Aorta (tissue), 5 donors: ENCODE measurements around the gene OSBPL10. TPM values are rescaled to one million over a fixed set of nuclear protein-coding genes. Genes with fewer than 3 reads are reported as not detected.
A peak's percentile ranks its signal among the peaks of the same experiment; 100 is the strongest.

Experiments used
- ATAC-seq: fragments of 200-7000 bp; cut with Tn5 transposase; one replicate; pipeline ENCODE4 v1.9.1; 2022; ENCODE audit warnings: moderate library complexity; ENCODE audit not compliant: low FRiP score
- DNase-seq, 2 donors: peaks; one replicate each; pipeline ENCODE4 v3.0.0-alpha.2; 2020
- H3K27ac ChIP-seq, 2 donors: one replicate each; pipeline ENCODE4 v1.5.1; 2013; ENCODE audit warnings: low read length in 2 of 2, mild to moderate bottlenecking in 2 of 2, moderate library complexity in 2 of 2, control low read depth in 1 of 2, inconsistent platforms in 1 of 2, low read depth in 1 of 2
- H3K27me3 ChIP-seq, 2 donors: one replicate each; pipeline ENCODE4 v1.6.1; 2013; ENCODE audit warnings: control low read depth in 1 of 2, low read length in 1 of 2, mild to moderate bottlenecking in 1 of 2, moderate library complexity in 1 of 2; ENCODE audit not compliant: insufficient read depth in 2 of 2, control insufficient read depth in 1 of 2
- H3K36me3 ChIP-seq, 2 donors: one replicate each; pipeline ENCODE4 v1.6.1; 2013; ENCODE audit warnings: control low read depth in 1 of 2, low read length in 1 of 2, mild to moderate bottlenecking in 1 of 2; ENCODE audit not compliant: insufficient read depth in 2 of 2, control insufficient read depth in 1 of 2
- H3K4me1 ChIP-seq, 2 donors: one replicate each; pipeline ENCODE4 v1.6.1; 2013; ENCODE audit warnings: low read length in 2 of 2, control low read depth in 1 of 2, mild to moderate bottlenecking in 1 of 2, moderate library complexity in 1 of 2; ENCODE audit not compliant: insufficient read depth in 2 of 2, control insufficient read depth in 1 of 2
- H3K4me3 ChIP-seq, 2 donors: one replicate each; pipeline ENCODE4 v1.5.1; 2013; ENCODE audit warnings: low read length in 2 of 2, control low read depth in 1 of 2, mild to moderate bottlenecking in 1 of 2
- H3K9me3 ChIP-seq: one replicate; pipeline ENCODE4 v1.6.1; 2013; ENCODE audit warnings: mild to moderate bottlenecking, low read length; ENCODE audit not compliant: control insufficient read depth
- WGBS, 2 donors: extraction: QIAGEN DNeasy Blood & Tissue Kit; methylation state at CpG; one replicate each; pipeline ENCODE4 v1.1.7; 2013; 5-methylcytosine and 5-hydroxymethylcytosine counted together
- intact Hi-C, 2 donors: fragments of 100-400 bp; cut with DNase I; formaldehyde crosslinking; loops; one replicate each; pipeline versions ENCODE4 v1.14.2 to v1.15.0; 2022
- polyA plus RNA-seq, 2 donors: library from polyadenylated mRNA; stranded (reverse); fragments of 200-250 nt; gene quantifications; one replicate each; pipeline ENCODE4 v1.2.3, GENCODE V29; 2013
- total RNA-seq, 2 donors: library from RNA; stranded (reverse); fragmentation: NEBNext Ultra II Directional; extraction: Animal tissue kit (Norgen Biotek cat#: 25700); gene quantifications; one replicate each; pipeline ENCODE4 v1.2.1, GENCODE V29; 2021
- donor health status: healthy with polysubstance abuse.
- donor health status: Bipolar disorder and iron deficiency.
- donor health status: DM: no; HTN: no; CAD: no.
- donor health status: DM: no; HTN: no; CAD: no.
- donor health status: DM: yes; HTN: yes; CAD: no.

The OSBPL10 gene
- total and polyA plus RNA-seq, 4 donors: 3.1 to 47.9 (median 17.4) TPM

DNA sequence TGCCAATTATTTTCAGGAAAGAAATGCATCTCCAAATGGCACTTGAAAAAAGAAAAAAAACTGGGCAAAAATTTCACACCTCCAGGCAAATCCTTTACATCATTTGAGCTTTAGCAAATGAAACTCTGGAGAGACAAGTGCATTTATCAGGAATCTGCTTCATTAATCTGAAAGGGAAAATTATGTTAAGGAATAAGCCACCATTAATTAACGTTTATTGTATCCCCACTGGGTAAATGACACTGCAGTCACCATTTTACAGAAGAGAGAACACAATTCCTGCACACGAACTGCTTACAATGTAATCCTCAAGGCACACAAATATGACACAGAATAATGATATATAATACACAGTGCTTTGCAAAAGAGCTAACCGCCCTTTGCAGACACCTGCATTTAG lies 217.3 kb downstream of the OSBPL10 start:
- no peak for ATAC-seq
- H3K9me3 ChIP-seq: no peaks in the 10 kb centered on the region
- no peak for DNase-seq
- intact Hi-C loops: no loop called here
- no peak overlapping the region for H3K27ac ChIP-seq
- no peaks in the 10 kb centered on the region for H3K36me3 ChIP-seq
- no peak overlapping the region for H3K4me3 ChIP-seq
- no peaks in the 10 kb centered on the region for H3K27me3 ChIP-seq
- H3K4me1 ChIP-seq: no peaks in the 10 kb centered on the region
- WGBS, 2 donors: 85 to 90% methylated on average over 3 of the region's 3 CpGs

DNA sequence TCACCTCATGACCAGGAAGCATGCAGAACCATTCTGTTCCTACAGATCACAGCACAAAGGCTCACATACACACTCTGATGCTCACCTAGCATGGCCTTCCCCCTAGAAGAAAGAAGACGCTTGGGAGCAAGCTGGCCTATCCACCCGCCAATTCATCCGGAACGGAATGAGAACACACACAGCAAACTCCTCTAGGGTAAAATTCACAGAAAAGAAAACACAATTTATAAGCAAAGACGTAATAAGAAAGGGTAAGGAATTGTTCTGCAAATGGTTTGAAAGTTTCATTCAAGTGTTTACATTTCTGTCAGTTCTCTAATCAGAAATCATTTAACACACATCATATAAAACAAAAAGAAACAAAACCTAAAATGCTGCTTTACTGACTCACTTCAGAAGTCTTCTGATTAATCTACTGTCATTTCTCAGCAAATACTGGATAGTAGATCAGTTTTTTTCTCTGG lies 218.1 kb downstream of the OSBPL10 start:
- 80 to 86% methylated on average over 5 of the region's 5 CpGs for WGBS, 2 donors
- Histone ChIP-seq H3K27me3 (no peaks in the 10 kb centered on the region), H3K9me3 (no peaks in the 10 kb centered on the region), H3K36me3 (no peaks in the 10 kb centered on the region), H3K27ac (no peak overlapping the region), H3K4me3 (no peak overlapping the region), H3K4me1 (no peaks in the 10 kb centered on the region)
- ATAC-seq: no peak
- intact Hi-C loops: no loop called here
- no peak for DNase-seq

DNA sequence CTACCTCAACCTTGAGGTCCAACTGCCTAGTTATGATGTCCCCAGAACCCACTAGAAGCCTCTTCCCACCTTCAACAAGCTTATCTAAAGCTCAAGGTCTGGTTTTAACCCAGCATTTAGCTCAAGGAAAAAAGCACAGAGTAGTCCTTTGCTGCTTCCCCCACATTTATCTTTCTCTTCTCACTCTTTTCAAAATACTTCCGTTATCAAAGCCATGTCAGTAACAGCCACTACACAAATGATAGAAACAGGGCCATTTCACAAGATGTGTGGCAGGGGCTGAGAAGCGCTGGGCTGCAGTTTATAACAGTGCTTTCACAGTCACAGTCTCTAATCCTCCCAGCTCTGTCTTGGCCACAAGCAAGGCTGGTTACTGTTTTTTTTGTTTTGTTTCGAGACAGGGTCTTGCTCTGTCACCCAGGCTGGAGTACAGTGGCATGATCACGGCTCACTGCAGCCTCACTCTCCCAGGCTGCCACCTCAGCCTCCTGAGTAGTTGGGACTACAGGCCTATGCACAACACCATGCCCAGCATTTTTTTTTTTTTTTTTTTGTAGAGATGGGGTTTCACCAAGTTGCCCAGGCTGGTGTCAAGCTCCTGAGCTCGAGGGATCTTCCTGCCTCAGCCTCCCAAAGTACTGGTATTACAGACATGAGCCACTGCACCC lies 218.8 kb downstream of the OSBPL10 start:
- Histone ChIP-seq H3K4me3 (no peak overlapping the region), H3K9me3 (no peaks in the 10 kb centered on the region), H3K4me1 (no peaks in the 10 kb centered on the region), H3K27ac (no peak overlapping the region), H3K27me3 (no peaks in the 10 kb centered on the region), H3K36me3 (no peaks in the 10 kb centered on the region)
- no peak for ATAC-seq
- intact Hi-C loops: no loop called here
- WGBS, 2 donors: 87 to 94% methylated on average over 5 of the region's 5 CpGs
- no peak for DNase-seq

DNA sequence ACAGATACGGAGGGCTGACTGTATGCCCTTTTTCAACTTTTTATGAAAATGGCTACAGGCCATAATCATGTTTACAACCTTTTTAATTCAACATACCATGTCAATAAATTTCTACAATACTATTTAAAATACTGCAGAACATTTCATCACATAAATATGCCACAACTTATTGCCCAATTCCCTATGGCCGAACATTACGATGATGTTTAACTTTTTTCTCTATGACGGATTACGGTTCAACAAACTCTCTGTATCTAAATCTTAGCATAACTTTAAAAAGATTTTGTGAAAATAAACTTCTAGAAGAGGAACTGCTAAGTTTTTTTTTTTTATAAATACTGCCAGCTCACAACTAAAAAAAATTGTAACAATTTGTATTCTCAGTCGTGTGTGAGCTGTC lies 220.4 kb downstream of the OSBPL10 start:
- Histone ChIP-seq H3K4me3 (no peak overlapping the region), H3K9me3 (no peaks in the 10 kb centered on the region), H3K4me1 (peaks cover 0 to 2% of the 10 kb centered on the region in 2 donors), H3K27ac (no peak overlapping the region), H3K36me3 (no peaks in the 10 kb centered on the region), H3K27me3 (no peaks in the 10 kb centered on the region)
- ATAC-seq (no peak), DNase-seq (no peak)
- 75 to 83% methylated on average over 6 of the region's 6 CpGs for WGBS, 2 donors
- intact Hi-C loops: no loop called here

DNA sequence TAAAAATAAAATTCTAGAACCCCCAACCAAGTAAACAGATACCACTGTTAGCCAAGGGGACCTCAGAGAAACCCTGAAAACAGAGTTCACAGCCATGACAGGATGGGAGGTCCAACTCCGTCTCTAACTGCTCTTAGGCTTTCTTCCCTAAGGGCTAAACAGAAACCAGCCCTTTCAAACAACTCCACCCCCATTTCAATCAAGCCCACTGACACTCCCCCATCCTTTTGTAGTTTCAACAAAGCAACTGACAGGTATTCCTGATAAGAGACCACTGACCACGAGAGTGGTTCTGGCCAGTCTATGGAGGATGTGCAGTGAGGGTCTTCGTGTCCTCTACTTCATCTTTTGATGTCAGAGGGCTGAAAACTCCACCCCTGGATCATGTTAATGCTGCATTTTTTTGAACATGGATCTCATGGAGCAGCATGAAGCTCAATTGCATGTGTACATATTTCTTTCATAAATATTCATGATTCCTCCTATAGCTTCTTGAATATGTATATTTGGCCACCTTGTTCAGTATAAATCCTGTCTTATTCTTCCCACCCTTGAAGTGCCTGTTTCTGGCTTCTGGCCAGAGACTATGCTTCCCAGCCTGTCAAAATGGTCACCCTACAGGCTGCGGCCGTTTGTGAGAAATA lies 222.6 kb downstream of the OSBPL10 start:
- 94 to 99% methylated on average over 5 of the region's 5 CpGs for WGBS, 2 donors

DNA sequence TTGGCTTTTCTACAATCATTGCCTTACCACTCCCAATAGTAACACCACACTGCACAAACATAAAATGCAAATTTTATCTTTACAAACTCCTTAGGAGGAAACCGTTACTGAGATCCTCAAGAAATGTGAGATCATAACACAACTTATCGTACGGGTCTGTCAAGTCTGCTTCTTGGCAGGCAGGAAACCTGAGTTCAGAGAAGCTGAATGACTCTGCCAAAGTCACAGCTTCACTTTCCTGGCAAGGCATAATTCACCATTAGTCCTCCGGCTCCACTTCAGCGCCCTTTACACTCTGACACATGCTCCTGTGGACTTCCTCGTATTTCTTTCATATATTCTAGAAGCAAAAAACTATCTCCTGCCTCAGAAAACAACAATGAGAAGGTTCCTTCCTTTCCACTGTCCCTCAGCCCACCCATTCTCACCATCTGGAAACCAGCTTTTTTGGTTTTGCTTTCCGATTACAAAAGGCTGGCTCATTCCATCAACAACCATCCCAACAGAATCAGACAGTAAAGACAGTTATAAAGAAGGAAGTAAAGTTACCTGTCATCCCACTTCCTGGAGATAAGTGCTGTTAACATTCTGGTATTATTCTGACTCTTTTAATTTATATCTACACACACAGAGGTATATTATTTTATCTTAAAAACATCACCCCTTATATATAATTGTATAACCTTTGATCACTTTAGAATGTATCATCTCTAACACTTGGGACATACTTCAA lies 225.0 kb downstream of the OSBPL10 start:
- peaks cover 2 to 9% of the 10 kb centered on the region in 2 donors for H3K4me1 ChIP-seq
- intact Hi-C loops: loop anchor here in 1 of 2 donors (10.0 kb wide), 1 partner anchor 981 kb away; no protein-coding TSS in a partner anchor
- H3K27me3 ChIP-seq: no peaks in the 10 kb centered on the region
- DNase-seq (no peak), ATAC-seq (no peak)
- no peaks in the 10 kb centered on the region for H3K36me3 ChIP-seq
- no peaks in the 10 kb centered on the region for H3K9me3 ChIP-seq
- no peak overlapping the region for H3K27ac ChIP-seq
- WGBS, 2 donors: 15 to 18% methylated on average over 7 of the region's 7 CpGs
- H3K4me3 ChIP-seq: peak overlapping the region in 1 of 2 donors; percentile 4

More for the DNA sequence above, 222.6 kb downstream of the OSBPL10 start:
- DNase-seq: no peak
- H3K27me3 ChIP-seq: no peaks in the 10 kb centered on the region
- no peaks in the 10 kb centered on the region for H3K9me3 ChIP-seq
- no peak overlapping the region for H3K27ac ChIP-seq
- H3K36me3 ChIP-seq: no peaks in the 10 kb centered on the region
- intact Hi-C loops: loop anchor here in 1 of 2 donors (10.0 kb wide), 1 partner anchor 984 kb away; no protein-coding TSS in a partner anchor
- H3K4me1 ChIP-seq: peaks cover 2 to 9% of the 10 kb centered on the region in 2 donors
- no peak overlapping the region for H3K4me3 ChIP-seq
- ATAC-seq: no peak

DNA sequence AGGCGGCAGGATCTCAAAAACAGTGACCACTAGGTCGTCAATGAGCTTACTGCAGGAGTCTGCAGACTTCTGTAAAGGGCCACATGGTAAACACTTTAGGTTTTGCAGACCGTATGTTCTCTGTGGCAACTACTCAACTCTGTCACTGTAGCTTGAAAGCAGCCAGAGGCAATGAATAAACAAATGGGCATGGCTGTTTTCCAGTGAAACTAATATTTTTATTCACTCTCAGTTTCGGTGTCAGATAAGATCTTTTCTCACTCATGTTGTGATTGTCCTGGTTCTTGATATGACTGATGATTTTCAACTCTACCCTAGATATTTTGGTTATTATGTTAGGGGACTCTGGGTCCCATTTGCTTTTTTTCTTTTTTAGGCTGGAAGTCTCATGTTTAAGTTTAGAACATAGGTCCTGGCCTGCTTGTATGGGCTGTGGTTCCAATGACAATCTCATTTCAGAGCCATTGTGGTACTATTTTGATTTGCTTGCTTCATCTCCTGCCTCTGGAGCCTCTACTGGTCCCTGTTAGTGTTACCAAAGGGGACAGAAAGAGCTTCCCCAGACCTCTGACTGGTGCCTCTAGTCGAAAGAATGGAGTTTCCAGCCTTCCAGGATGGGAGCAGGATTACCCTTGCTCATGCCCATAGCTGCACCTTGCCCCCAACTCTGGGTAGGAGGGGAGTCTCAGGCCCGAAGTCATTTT lies 226.3 kb downstream of the OSBPL10 start:
- no peaks in the 10 kb centered on the region for H3K9me3 ChIP-seq
- H3K36me3 ChIP-seq: no peaks in the 10 kb centered on the region
- H3K4me3 ChIP-seq: no peak overlapping the region
- 34 to 41% methylated on average over 6 of the region's 6 CpGs for WGBS, 2 donors
- intact Hi-C loops: loop anchor here in 1 of 2 donors (10.0 kb wide), 1 partner anchor 980 kb away; no protein-coding TSS in a partner anchor
- peaks cover 2 to 9% of the 10 kb centered on the region in 2 donors for H3K4me1 ChIP-seq
- ATAC-seq: no peak
- H3K27ac ChIP-seq: no peak overlapping the region
- H3K27me3 ChIP-seq: no peaks in the 10 kb centered on the region
- DNase-seq: no peak

DNA sequence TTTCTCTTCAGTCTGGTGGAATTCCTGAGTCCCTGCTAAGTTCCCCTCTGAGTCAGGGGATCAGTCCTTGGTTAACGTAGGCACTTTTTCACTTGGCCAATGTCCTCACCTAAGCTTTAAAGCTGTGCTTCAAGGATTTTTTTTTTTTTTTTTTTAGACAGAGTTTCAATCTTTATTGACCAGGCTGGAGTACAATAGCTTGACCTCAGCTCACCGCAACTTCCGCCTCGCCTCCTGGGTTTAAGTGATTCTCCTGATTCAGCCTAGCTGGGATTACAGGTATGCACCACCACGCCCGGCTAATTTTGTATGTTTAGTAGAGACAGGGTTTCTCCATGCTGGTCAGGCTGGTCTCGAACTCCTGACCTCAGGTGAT lies 228.0 kb downstream of the OSBPL10 start:
- intact Hi-C loops: loop anchor here in 1 of 2 donors (10.0 kb wide), 1 partner anchor 978 kb away; no protein-coding TSS in a partner anchor
- DNase-seq: no peak
- Histone ChIP-seq H3K4me3 (no peak overlapping the region), H3K27me3 (no peaks in the 10 kb centered on the region), H3K36me3 (no peaks in the 10 kb centered on the region), H3K9me3 (no peaks in the 10 kb centered on the region), H3K4me1 (peaks cover 2 to 9% of the 10 kb centered on the region in 2 donors), H3K27ac (no peak overlapping the region)
- 86 to 88% methylated on average over 7 of the region's 7 CpGs for WGBS, 2 donors
- ATAC-seq: no peak
